Neuronal stem cell (in vitro differentiated cells): ENCODE data around the gene SDF2L1.

Experiments used
- DNase-seq: peaks from one replicate; pipeline ENCODE4 v3.0.0-alpha.2; 2013; ENCODE audit warnings: low spot score
- H2AFZ ChIP-seq: one replicate; pipeline ENCODE4 v1.6.1; 2013; ENCODE audit warnings: mild to moderate bottlenecking, low read length, inconsistent platforms
- H2AK5ac ChIP-seq: 2 replicates; pipeline ENCODE4 v1.6.1; 2013; ENCODE audit warnings: low read depth, mild to moderate bottlenecking, inconsistent platforms, low read length, moderate library complexity, mixed read lengths
- H2BK120ac ChIP-seq: 2 replicates; pipeline ENCODE4 v1.6.1; 2013; ENCODE audit warnings: low read depth, mild to moderate bottlenecking, inconsistent platforms, low read length, moderate library complexity, mixed read lengths
- H2BK12ac ChIP-seq: one replicate; pipeline ENCODE4 v1.6.1; 2013; ENCODE audit warnings: low read length, inconsistent platforms
- H2BK15ac ChIP-seq: 2 replicates; pipeline ENCODE4 v1.6.1; 2013; ENCODE audit warnings: mild to moderate bottlenecking, low read length, inconsistent platforms, mixed read lengths
- H2BK5ac ChIP-seq: one replicate; pipeline ENCODE4 v1.6.1; 2013; ENCODE audit warnings: inconsistent platforms, mild to moderate bottlenecking, low read length, moderate library complexity
- H3K14ac ChIP-seq: one replicate; pipeline ENCODE4 v1.6.1; 2013; ENCODE audit warnings: low read length, inconsistent platforms
- H3K18ac ChIP-seq: 2 replicates; pipeline ENCODE4 v1.6.1; 2013; ENCODE audit warnings: low read length, inconsistent platforms
- H3K23ac ChIP-seq: 2 replicates; pipeline ENCODE4 v1.6.1; 2013; ENCODE audit warnings: low read depth, mild to moderate bottlenecking, mixed read lengths, low read length, inconsistent platforms; ENCODE audit not compliant: poor library complexity
- H3K27ac ChIP-seq: replicated peaks from 3 replicates; pipeline ENCODE4 v1.5.1; 2013; ENCODE audit warnings: low read length, inconsistent platforms
- H3K27me3 ChIP-seq, 3 experiments: 2 replicates each; pipeline ENCODE4 v1.6.1; 2013; ENCODE audit warnings: low read length in 3 of 3, mild to moderate bottlenecking in 2 of 3, inconsistent platforms in 1 of 3, low read depth in 1 of 3, mixed read lengths in 1 of 3, moderate library complexity in 1 of 3; ENCODE audit not compliant: control insufficient read depth in 3 of 3, insufficient read depth in 3 of 3
- H3K36me3 ChIP-seq, 2 donors: replicated peaks in 1 of 2; 2 replicates each; pipeline ENCODE4 v1.6.1; 2013; ENCODE audit warnings: low read length in 2 of 2; ENCODE audit not compliant: control insufficient read depth in 2 of 2, insufficient read depth in 2 of 2
- H3K4ac ChIP-seq: 2 replicates; pipeline ENCODE4 v1.6.1; 2013; ENCODE audit warnings: inconsistent platforms, mild to moderate bottlenecking, low read length, moderate library complexity
- H3K4me1 ChIP-seq, 2 donors: 1 replicate in 1 of 2; 2 replicates in 1 of 2; pipeline ENCODE4 v1.6.1; 2013; ENCODE audit warnings: low read length in 2 of 2, low read depth in 1 of 2; ENCODE audit not compliant: control insufficient read depth in 2 of 2, insufficient read depth in 1 of 2
- H3K4me2 ChIP-seq: one replicate; pipeline ENCODE4 v1.6.1; 2013; ENCODE audit warnings: mild to moderate bottlenecking, low read length, inconsistent platforms; ENCODE audit not compliant: insufficient read depth, poor library complexity, severe bottlenecking
- H3K4me3 ChIP-seq, 2 donors: 2 replicates each; pipeline ENCODE4 v1.5.1; 2013; ENCODE audit warnings: low read length in 2 of 2, mild to moderate bottlenecking in 2 of 2, inconsistent platforms in 1 of 2, moderate library complexity in 1 of 2
- H3K79me1 ChIP-seq: one replicate; pipeline ENCODE4 v1.6.1; 2013; ENCODE audit warnings: low read depth, mild to moderate bottlenecking, inconsistent platforms, low read length, moderate library complexity
- H3K9ac ChIP-seq: one replicate; pipeline ENCODE4 v1.6.1; 2013; ENCODE audit warnings: mild to moderate bottlenecking, low read depth, low read length, inconsistent platforms; ENCODE audit not compliant: poor library complexity
- H3K9me3 ChIP-seq, 2 donors: replicated peaks in 1 of 2; 2 replicates each; pipeline versions ENCODE3 to v1.6.1; 2013; ENCODE audit warnings: low read length in 2 of 2, mild to moderate bottlenecking in 2 of 2, inconsistent platforms in 1 of 2, low read depth in 1 of 2, mixed read lengths in 1 of 2, moderate library complexity in 1 of 2; ENCODE audit not compliant: control insufficient read depth in 2 of 2, insufficient read depth in 1 of 2
- H4K8ac ChIP-seq: one replicate; pipeline ENCODE4 v1.6.1; 2013; ENCODE audit warnings: low read depth, mild to moderate bottlenecking, inconsistent platforms, low read length, moderate library complexity
- H4K91ac ChIP-seq: one replicate; pipeline ENCODE4 v1.6.1; 2013; ENCODE audit warnings: low read length, low read depth, mild to moderate bottlenecking, inconsistent platforms; ENCODE audit not compliant: poor library complexity
- WGBS, 2 donors: extraction: QIAGEN DNeasy Blood & Tissue Kit; methylation state at CpG; one replicate each; pipeline ENCODE4 v1.1.7; 2013; ENCODE audit warnings: missing lambda C conversion rate in 2 of 2, mixed read lengths in 1 of 2; ENCODE audit not compliant: insufficient read length in 2 of 2, insufficient replicate concordance in 1 of 2; ENCODE audit errors: extremely low coverage in 2 of 2; 5-methylcytosine and 5-hydroxymethylcytosine counted together

SDF2L1 gene

GRCh38 chr22:21622919-21623647 lies 19.0 kb upstream of the SDF2L1 start:
- H2AFZ ChIP-seq = no peak overlapping the region
- H3K4ac ChIP-seq = no peak overlapping the region
- H3K18ac ChIP-seq = no peak overlapping the region
- no peak overlapping the region for H2BK15ac ChIP-seq
- no peak overlapping the region for H3K9ac ChIP-seq
- H3K23ac ChIP-seq = peak overlapping the region; percentile 68
- no peak overlapping the region for H2BK5ac ChIP-seq
- peaks cover 0 to 1% of the 10 kb centered on the region in 2 donors for H3K9me3 ChIP-seq
- no peaks in the 10 kb centered on the region for H3K27me3 ChIP-seq
- H3K4me3 ChIP-seq = no peak overlapping the region
- H3K36me3 ChIP-seq = peaks cover 20 to 73% of the 10 kb centered on the region in 2 donors
- H3K4me1 ChIP-seq = peaks cover 3 to 5% of the 10 kb centered on the region in 2 donors
- H2BK120ac ChIP-seq = no peak overlapping the region
- DNase-seq = no peak
- no peak overlapping the region for H3K4me2 ChIP-seq
- H3K14ac ChIP-seq = no peak overlapping the region
- H2BK12ac ChIP-seq = no peak overlapping the region
- no CpG with 5 or more reads among the region's 23 CpGs for WGBS, 2 donors
- no peak overlapping the region for H3K27ac ChIP-seq
- no peak overlapping the region for H4K91ac ChIP-seq
- H2AK5ac ChIP-seq = no peak overlapping the region
- no peak overlapping the region for H4K8ac ChIP-seq
- H3K79me1 ChIP-seq = peaks cover 7% of the 10 kb centered on the region

- H3K4ac ChIP-seq = no peak overlapping the region
- no CpG with 5 or more reads among the region's 7 CpGs for WGBS, 2 donors
- DNase-seq = no peak
- peak overlapping the region; percentile 68 for H3K23ac ChIP-seq
- H3K36me3 ChIP-seq = peaks cover 23 to 77% of the 10 kb centered on the region in 2 donors
- no peak overlapping the region for H2BK12ac ChIP-seq
- H3K9me3 ChIP-seq = peaks cover 0 to 3% of the 10 kb centered on the region in 2 donors
- no peak overlapping the region for H3K4me3 ChIP-seq
- H3K4me2 ChIP-seq = no peak overlapping the region
- peak overlapping the region; percentile 6 for H3K14ac ChIP-seq
- H2BK15ac ChIP-seq = no peak overlapping the region
- H4K8ac ChIP-seq = no peak overlapping the region
- no peak overlapping the region for H4K91ac ChIP-seq
- no peaks in the 10 kb centered on the region for H3K27me3 ChIP-seq
- no peak overlapping the region for H3K18ac ChIP-seq
- no peak overlapping the region for H2BK120ac ChIP-seq
- H2AK5ac ChIP-seq = no peak overlapping the region
- H3K27ac ChIP-seq = no peak overlapping the region
- H3K79me1 ChIP-seq = peaks cover 11% of the 10 kb centered on the region
- peaks cover 5 to 6% of the 10 kb centered on the region in 2 donors for H3K4me1 ChIP-seq
- no peak overlapping the region for H3K9ac ChIP-seq
- no peak overlapping the region for H2AFZ ChIP-seq
- H2BK5ac ChIP-seq = no peak overlapping the region
Measured at GRCh38 chr22:21623648-21623970, 18.5 kb upstream of the SDF2L1 start.

- H3K27me3 ChIP-seq = no peaks in the 10 kb centered on the region
- H3K79me1 ChIP-seq = peaks cover 14% of the 10 kb centered on the region
- H2BK120ac ChIP-seq = no peak overlapping the region
- H2BK5ac ChIP-seq = no peak overlapping the region
- H2BK15ac ChIP-seq = no peak overlapping the region
- H3K14ac ChIP-seq = peak overlapping the region; percentile 6
- H4K8ac ChIP-seq = no peak overlapping the region
- H3K4me3 ChIP-seq = no peak overlapping the region
- peaks cover 0 to 3% of the 10 kb centered on the region in 2 donors for H3K9me3 ChIP-seq
- H2BK12ac ChIP-seq = peak overlapping the region; percentile 86
- no peak overlapping the region for H3K27ac ChIP-seq
- H3K4ac ChIP-seq = no peak overlapping the region
- H3K9ac ChIP-seq = no peak overlapping the region
- H3K4me1 ChIP-seq = peaks cover 9 to 10% of the 10 kb centered on the region in 2 donors
- H2AFZ ChIP-seq = no peak overlapping the region
- H3K4me2 ChIP-seq = no peak overlapping the region
- H3K18ac ChIP-seq = peak overlapping the region; percentile 60
- DNase-seq = no peak
- H2AK5ac ChIP-seq = no peak overlapping the region
- peak overlapping the region; percentile 82 for H3K23ac ChIP-seq
- H3K36me3 ChIP-seq = peaks cover 22 to 71% of the 10 kb centered on the region in 2 donors
- no peak overlapping the region for H4K91ac ChIP-seq
- WGBS, 2 donors = no CpG with 5 or more reads among the region's 8 CpGs
Measured at GRCh38 chr22:21624120-21624879, 17.8 kb upstream of the SDF2L1 start.
